OCI-LY3 (cell line): ENCODE data around the gene PRKCG.

Source experiments
- H2AFZ ChIP-seq: fragments of 200-600, 300-600 bp; shearing (Covaris generic); 2 replicates; pipeline ENCODE4 v1.6.0; 2014; ENCODE audit warnings: antibody characterized with exemption, low read depth, low read length
- H3K27ac ChIP-seq: fragments of 200-600, 300-600 bp; sonication (generic); 2 replicates; pipeline ENCODE4 v1.5.1; 2014; ENCODE audit warnings: mild to moderate bottlenecking, low read length, moderate library complexity, mixed read lengths
- H3K27me3 ChIP-seq: fragments of 200-600, 300-600 bp; sonication (generic); 2 replicates; pipeline ENCODE4 v1.6.1; 2014; ENCODE audit warnings: low read depth, low read length, mixed read lengths
- H3K36me3 ChIP-seq: fragments of 200-600, 300-600 bp; sonication (generic); replicated peaks from 2 replicates; pipeline ENCODE3; 2014; ENCODE audit warnings: low read depth, low read length, mixed read lengths
- H3K4me1 ChIP-seq: fragments of 300-600, 200-600 bp; sonication (generic); 2 replicates; pipeline ENCODE4 v1.6.1; 2014; ENCODE audit warnings: low read length, mixed read lengths
- H3K4me2 ChIP-seq: fragments of 200-600, 300-600 bp; sonication (generic); 2 replicates; pipeline ENCODE4 v1.6.1; 2014; ENCODE audit warnings: low read length, mixed read lengths
- H3K4me3 ChIP-seq: fragments of 300-600, 200-600 bp; sonication (generic); 2 replicates; pipeline ENCODE4 v1.5.1; 2014; ENCODE audit warnings: antibody characterized with exemption, mild to moderate bottlenecking, low read length, moderate library complexity
- H3K79me2 ChIP-seq: fragments of 300-600, 200-600 bp; shearing (Covaris generic); 2 replicates; pipeline ENCODE4 v1.6.1; 2014; ENCODE audit warnings: mild to moderate bottlenecking, low read length, mixed read lengths
- H3K9ac ChIP-seq: fragments of 300-600, 200-600 bp; shearing (Covaris generic); 2 replicates; pipeline ENCODE4 v1.6.0; 2014; ENCODE audit warnings: mild to moderate bottlenecking, low read length, moderate library complexity
- H3K9me3 ChIP-seq: fragments of 200-600, 300-600 bp; shearing (Covaris generic); 2 replicates; pipeline ENCODE4 v1.6.1; 2014; ENCODE audit warnings: low read length, mixed read lengths; ENCODE audit not compliant: insufficient read depth
- H4K20me1 ChIP-seq: fragments of 200-600, 300-600 bp; sonication (generic); 2 replicates; pipeline ENCODE4 v1.6.1; 2016; ENCODE audit warnings: low read length, mixed read lengths; ENCODE audit not compliant: insufficient read depth
- EZH2phosphoT487 ChIP-seq: fragments of 200-600 bp; shearing (Covaris generic); IDR thresholded peaks from 2 replicates; pipeline ENCODE4 v1.6.1; 2018; ENCODE audit warnings: antibody characterized with exemption, mixed run types, low read depth
- TF ChIP-seq, protein P1 (sequence below): fragments of 200-600, 300-600 bp; sonication (generic); IDR thresholded peaks from 2 replicates; pipeline ENCODE4 v1.5.1; 2014; ENCODE audit warnings: antibody characterized with exemption, low read length, low read depth

PRKCG gene

DNA sequence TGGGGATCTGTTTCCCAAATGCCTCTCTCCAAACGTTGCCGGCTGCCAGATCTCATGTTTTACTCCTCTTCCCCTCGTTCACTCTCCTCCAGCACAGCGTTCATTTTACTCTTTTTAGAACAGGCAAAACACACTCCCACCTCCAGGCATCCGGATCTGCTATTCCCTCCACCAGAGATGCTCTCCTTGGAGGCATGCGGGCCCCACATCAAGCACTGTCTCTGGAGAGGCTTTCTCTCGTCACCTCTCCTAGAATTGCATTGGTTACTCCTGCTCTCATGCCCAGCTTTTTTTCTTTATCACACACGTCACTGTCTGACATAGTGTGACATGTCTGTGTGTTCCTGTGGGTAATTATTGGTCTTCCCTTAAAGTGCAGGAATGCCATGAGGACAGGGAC, 34.4 kb upstream of the PRKCG start:
- H3K79me2 ChIP-seq: no peaks in the 10 kb centered on the region
- TF ChIP-seq EZH2phosphoT487: no peak
- TF ChIP-seq, protein P1, sequence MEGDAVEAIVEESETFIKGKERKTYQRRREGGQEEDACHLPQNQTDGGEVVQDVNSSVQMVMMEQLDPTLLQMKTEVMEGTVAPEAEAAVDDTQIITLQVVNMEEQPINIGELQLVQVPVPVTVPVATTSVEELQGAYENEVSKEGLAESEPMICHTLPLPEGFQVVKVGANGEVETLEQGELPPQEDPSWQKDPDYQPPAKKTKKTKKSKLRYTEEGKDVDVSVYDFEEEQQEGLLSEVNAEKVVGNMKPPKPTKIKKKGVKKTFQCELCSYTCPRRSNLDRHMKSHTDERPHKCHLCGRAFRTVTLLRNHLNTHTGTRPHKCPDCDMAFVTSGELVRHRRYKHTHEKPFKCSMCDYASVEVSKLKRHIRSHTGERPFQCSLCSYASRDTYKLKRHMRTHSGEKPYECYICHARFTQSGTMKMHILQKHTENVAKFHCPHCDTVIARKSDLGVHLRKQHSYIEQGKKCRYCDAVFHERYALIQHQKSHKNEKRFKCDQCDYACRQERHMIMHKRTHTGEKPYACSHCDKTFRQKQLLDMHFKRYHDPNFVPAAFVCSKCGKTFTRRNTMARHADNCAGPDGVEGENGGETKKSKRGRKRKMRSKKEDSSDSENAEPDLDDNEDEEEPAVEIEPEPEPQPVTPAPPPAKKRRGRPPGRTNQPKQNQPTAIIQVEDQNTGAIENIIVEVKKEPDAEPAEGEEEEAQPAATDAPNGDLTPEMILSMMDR: no peak

DNA sequence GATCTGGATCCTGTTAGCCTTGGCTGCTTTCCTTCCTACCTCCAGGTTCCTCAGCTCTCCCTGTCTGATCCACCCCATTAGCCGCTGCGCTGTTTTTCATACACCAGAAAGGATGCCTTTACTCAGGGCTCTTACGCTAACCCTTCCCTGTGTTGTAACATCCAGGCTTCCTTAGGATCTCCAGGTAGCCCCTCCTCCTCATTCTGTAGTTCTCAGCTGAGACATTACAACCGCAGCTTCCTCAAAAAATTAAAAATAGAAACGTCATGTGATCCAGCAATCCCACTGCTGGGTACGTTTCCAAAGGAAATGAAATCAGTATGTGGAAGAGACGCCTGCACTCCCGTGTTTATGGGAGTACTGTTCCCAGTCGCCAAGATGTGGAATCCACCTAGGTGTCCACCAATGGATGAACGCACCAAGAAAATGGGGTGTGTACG, 32.7 kb upstream of the PRKCG start:
- H2AFZ ChIP-seq: no peak overlapping the region
- H3K4me2 ChIP-seq: no peak overlapping the region
- H3K27ac ChIP-seq: no peak overlapping the region
- H3K36me3 ChIP-seq: no peaks in the 10 kb centered on the region
- no peaks in the 10 kb centered on the region for H4K20me1 ChIP-seq
- no peak for TF ChIP-seq EZH2phosphoT487
- TF ChIP-seq, protein P1: no peak
- no peaks in the 10 kb centered on the region for H3K4me1 ChIP-seq
- H3K9me3 ChIP-seq: no peaks in the 10 kb centered on the region
- H3K79me2 ChIP-seq: no peaks in the 10 kb centered on the region
- no peak overlapping the region for H3K9ac ChIP-seq
- no peak overlapping the region for H3K4me3 ChIP-seq
- H3K27me3 ChIP-seq: no peaks in the 10 kb centered on the region

More for the DNA sequence above, 34.4 kb upstream of the PRKCG start:
- H3K4me1 ChIP-seq: no peaks in the 10 kb centered on the region
- no peak overlapping the region for H3K27ac ChIP-seq
- no peak overlapping the region for H2AFZ ChIP-seq
- no peaks in the 10 kb centered on the region for H3K9me3 ChIP-seq
- H3K4me3 ChIP-seq: no peak overlapping the region
- no peak overlapping the region for H3K4me2 ChIP-seq
- no peaks in the 10 kb centered on the region for H3K27me3 ChIP-seq
- no peaks in the 10 kb centered on the region for H4K20me1 ChIP-seq
- H3K36me3 ChIP-seq: no peaks in the 10 kb centered on the region
- H3K9ac ChIP-seq: no peak overlapping the region

DNA sequence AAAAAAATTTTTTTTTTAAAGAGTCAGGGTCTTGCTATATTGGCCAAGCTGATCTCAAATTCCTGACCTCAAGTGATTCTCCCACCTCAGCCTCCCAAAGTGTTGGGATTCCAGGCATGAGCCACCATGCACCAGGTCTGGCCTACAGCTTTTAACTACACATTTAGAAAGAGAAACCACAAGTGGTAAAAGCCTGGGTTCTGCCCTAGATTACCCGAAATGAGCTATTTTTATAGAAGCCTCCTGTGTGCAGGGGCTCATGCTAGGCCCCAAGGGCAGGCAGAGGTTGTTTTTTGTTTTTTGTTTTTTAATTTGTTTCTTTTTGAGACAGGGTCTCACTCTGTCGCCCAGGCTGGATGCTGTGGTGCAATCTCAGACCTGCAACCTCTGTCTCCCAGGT, 28.3 kb upstream of the PRKCG start:
- no peaks in the 10 kb centered on the region for H4K20me1 ChIP-seq
- H3K4me1 ChIP-seq: no peaks in the 10 kb centered on the region
- H3K9me3 ChIP-seq: no peaks in the 10 kb centered on the region
- H3K79me2 ChIP-seq: no peaks in the 10 kb centered on the region
- no peak overlapping the region for H3K27ac ChIP-seq
- TF ChIP-seq, protein P1: no peak
- no peak for TF ChIP-seq EZH2phosphoT487
- H3K4me3 ChIP-seq: no peak overlapping the region
- H2AFZ ChIP-seq: no peak overlapping the region
- H3K36me3 ChIP-seq: no peaks in the 10 kb centered on the region
- no peaks in the 10 kb centered on the region for H3K27me3 ChIP-seq
- H3K4me2 ChIP-seq: no peak overlapping the region
- no peak overlapping the region for H3K9ac ChIP-seq

DNA sequence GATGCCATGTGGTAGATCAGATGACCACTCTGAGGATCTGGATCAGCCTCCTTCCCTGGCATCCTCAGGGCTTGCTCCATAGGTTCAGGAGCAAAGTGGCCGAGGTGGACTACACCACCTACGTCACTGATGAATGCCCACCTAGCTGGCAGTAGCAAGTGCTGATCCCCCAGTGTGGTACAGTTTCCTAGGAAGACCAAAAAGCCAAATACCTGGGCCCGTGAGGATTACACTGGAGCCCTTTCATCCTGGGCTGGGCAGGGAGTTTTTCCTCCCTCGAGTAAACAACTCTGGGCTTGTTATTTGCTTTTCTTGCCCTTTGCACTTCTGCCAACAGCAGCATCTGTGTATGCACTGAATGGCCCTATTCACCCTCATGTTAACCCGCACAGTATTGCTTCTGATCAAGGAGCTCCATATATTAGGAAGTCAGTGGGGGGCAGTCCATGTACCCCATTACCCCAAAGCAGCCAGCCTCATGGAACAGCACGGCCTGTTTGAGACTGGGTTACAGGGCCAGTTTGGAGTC, 17.6 kb upstream of the PRKCG start:
- Histone ChIP-seq H3K9ac (no peak overlapping the region), H3K27ac (no peak overlapping the region), H4K20me1 (no peaks in the 10 kb centered on the region), H3K4me3 (no peak overlapping the region), H3K27me3 (no peaks in the 10 kb centered on the region), H3K36me3 (no peaks in the 10 kb centered on the region), H3K9me3 (no peaks in the 10 kb centered on the region), H3K4me1 (no peaks in the 10 kb centered on the region), H3K4me2 (no peak overlapping the region), H2AFZ (no peak overlapping the region), H3K79me2 (no peaks in the 10 kb centered on the region)
- TF ChIP-seq EZH2phosphoT487: no peak
- TF ChIP-seq, protein P1: no peak
